Daoy (cell line): ENCODE results near the gene CYB5R4. TPM values are rescaled to one million over a fixed set of nuclear protein-coding genes. Genes with fewer than 3 reads are reported as not detected.

Source experiments
- DNase-seq: peaks from one replicate; pipeline ENCODE4 v3.0.0-alpha.2; 2015; ENCODE audit warnings: low read depth
- total RNA-seq: library from RNA; depleted of rRNA; stranded (reverse); fragments of >200 nt; shearing (Covaris generic); gene quantifications from 2 replicates; pipeline ENCODE4 v1.2.3, GENCODE V29; 2014; rRNA removed

CYB5R4 gene, protein sequence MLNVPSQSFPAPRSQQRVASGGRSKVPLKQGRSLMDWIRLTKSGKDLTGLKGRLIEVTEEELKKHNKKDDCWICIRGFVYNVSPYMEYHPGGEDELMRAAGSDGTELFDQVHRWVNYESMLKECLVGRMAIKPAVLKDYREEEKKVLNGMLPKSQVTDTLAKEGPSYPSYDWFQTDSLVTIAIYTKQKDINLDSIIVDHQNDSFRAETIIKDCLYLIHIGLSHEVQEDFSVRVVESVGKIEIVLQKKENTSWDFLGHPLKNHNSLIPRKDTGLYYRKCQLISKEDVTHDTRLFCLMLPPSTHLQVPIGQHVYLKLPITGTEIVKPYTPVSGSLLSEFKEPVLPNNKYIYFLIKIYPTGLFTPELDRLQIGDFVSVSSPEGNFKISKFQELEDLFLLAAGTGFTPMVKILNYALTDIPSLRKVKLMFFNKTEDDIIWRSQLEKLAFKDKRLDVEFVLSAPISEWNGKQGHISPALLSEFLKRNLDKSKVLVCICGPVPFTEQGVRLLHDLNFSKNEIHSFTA
- 50.9 and 52.6 TPM in 2 replicates for total RNA-seq

DNA sequence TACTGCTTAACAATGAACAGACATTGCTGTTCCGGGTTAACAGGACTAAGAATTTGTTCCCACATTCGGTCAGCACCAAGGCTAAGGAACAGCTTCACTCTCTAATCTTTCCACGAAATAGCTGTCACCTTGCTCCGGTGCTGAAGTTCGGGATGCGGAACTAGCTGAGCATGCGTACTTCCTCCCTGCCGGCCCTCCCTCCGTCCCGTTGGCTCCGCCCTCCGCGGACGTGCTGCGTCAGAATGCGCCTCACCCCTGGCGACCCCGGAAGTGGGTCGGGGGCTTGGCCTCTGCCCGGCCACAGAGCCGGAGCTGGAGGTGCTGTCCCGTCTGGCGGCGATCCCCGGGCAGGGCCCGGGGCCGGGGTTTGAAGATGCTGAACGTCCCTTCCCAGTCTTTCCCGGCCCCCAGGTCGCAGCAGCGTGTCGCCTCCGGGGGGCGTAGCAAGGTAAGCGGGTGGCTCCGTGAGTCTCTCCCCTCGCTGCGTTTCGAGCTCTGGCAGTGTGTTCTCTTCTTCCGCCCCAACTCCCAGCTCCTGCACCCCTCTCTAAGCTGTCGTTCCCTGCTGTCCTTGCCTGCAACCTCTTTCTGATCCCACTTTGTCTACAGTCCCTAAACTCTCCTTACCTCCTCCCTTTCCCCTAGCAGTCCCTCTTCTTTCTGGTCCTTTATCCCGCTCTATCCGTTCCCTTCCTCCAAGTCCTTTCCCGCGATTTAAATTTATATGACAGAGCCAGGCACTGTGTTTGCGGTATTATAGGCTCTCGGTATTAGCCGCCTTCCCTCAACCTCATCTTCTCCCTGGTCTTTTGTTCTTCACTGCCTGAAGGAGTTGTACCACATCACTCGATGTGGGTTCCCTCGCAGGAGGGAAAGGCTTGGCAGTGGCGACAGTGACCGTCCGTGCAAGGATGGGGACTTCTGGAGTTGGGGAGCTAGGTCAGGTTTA lies at the start of gene CYB5R4:
TSS of gene CYB5R4 (plus strand) at position 280 of the 949 bp plus-strand sequence. CDS start at position 374, 94 bp downstream.
- peak; percentile 98 for DNase-seq

DNA sequence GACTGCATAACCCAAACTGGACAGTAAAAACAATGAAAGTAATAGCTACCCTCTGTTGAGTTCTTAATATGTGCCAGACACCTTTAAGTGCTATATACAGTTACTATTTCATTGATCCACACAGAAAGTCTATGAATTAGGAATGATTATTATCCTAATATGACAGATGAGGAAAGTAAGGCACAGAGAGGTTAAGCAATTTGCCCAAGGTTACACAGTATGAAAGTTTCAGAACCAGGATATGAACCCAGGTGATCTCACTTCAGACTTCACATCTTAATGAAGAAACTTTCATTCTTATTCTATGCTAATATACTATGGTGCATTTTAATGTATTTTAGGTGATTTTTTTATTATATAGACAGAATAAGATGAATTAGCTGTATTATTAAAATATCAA lies 46.9 kb upstream of the CYB5R4 start:
- no peak for DNase-seq

DNA sequence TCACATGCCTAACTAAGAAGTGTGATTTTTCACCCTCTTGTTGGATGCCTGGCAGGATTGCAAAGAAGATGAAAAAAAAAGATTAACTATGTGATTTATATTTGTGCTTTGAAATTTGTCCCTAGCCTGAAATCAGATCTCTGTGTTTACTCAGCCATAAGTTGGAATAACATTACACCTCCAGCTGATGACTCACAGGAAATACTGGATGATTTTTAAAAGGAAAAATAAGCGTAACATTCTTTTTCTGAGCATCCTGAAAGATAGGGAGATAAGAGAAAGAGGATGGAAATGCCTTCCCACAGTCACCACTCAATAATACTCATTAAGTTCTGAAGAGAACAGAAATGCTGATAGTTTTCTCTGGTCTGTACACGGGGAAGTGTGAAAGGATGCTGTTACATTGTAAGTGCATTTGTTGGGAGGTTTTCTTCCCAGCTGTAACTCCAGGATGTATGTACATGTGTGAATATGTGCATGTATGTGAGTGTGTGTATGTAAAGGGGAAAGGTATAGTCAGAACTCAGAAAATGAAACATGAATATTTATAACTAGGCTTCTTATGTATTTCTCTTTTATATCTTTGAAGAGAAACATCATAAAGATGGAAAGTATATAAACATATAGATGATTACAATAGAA lies 43.7 kb upstream of the CYB5R4 start:
- peak; percentile 34 for DNase-seq

DNA sequence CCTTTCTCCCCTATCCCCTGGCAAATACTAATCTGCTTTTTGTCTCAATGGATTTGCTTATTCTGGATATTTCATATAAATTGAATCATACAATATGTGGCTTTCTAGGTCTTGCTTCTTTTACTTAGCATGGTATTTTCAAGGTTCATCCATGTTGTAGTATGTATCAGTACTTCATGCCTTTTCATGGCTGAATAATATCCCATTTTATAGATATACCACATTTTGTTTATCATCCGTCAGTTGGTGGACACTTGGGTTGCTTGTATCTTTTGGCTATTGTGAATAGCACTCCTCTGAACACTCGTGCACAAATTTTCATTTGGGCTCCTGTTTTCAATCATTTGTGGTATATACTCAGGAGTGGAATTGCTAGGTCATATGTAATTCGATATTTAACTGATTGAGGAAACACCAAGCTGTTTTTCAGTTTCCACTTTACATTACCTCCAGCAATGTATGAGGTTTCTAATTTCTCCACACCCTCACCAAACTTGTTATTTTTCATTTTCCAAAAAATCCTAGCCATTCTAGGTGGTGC lies 36.8 kb upstream of the CYB5R4 start:
- no peak for DNase-seq

DNA sequence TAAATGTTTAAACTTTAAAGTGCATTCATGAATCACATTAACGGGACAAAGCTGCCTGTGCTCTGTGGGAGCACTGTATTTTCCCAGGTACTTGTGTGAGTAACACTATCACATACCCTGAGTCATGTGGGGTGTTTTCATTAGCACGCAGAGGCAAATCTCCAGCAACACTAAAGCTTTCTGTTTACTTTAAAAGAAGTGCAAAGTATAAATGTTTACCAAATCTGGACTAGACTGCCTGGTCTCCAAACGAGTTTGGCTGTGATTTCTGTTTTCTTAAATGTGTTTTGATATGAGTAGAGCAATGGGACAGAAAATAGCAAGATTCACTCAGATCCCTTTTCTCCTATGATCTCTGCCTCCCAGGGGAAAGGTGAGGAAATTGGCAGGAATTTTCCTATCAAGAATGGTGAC lies 35.1 kb upstream of the CYB5R4 start:
- peak; percentile 71 for DNase-seq

DNA sequence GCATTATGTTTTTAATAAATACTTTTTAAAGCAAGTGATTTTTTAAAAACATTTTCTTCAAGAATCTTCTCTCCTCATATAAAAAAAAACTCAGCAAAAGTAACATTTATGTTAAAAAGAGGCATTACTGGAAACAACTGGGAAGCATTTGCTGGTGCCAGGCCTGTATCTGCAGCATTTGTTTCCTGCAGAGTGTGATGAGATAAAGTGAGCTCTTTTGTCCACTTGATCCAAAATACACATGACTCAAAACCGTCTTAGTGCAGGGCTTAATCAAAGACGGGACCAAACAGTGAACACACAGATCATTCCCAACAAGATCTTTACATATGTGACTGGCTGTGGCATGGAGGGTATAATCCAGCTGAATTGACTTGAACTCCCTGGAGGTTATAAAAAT lies 34.7 kb upstream of the CYB5R4 start:
- peak; percentile 25 for DNase-seq

DNA sequence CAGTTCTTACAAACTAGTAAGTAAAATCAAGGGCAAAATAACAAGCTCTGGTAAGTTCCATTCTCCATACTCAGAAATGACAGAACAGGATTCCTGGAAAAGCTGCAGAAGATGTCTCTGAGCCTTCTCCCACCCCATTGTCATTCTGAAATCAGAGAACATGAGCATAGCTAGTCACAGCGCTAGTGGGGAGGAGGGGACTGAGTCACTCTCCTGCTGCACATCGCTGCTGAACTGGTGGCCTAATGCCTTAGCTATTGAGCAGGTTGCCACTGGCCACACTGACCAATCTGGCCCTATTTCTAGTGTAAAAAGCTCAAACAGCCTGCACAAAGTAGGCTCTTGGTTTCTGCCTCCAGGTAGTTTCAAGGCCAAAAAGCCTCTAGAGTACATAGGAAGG lies 32.4 kb upstream of the CYB5R4 start:
- peak; percentile 38 for DNase-seq

DNA sequence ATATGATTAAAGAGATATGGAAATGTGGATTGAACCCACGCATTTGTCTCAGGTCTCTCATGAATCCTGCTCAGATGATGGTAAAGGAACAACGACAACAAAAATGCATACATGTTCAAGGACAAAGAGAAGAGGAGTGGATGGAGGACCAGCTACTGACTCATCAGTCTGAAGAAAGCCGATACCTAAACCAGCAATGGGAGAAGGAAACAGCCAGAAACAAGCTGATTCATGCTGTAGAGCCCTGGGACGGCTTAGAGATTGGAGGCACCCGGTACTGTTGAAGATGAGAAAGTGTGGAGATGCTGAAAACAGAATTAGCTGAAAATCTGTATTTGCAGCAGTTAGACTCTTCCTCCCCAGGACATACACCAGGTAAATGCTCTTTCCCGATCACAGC lies 20.8 kb upstream of the CYB5R4 start:
- peak; percentile 67 for DNase-seq

DNA sequence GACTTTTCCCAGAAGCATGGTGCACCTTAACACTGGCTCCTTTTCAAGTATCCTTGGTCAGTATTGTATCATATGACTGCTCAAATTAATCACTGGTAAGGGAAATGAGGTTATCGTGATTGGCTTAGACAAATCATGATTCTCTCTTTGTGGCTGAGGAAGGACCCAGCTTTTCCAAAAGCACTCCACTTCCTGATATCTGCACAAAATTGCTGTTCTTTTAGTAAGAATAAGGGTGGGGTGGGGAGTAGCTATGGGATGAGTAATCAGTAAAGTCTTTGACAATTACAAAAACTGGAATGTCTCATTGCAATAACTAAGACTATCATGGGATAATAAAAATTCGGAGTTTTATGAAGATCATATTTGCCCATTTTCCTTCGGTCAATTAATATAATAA lies 15.3 kb upstream of the CYB5R4 start:
- DNase-seq = no peak

DNA sequence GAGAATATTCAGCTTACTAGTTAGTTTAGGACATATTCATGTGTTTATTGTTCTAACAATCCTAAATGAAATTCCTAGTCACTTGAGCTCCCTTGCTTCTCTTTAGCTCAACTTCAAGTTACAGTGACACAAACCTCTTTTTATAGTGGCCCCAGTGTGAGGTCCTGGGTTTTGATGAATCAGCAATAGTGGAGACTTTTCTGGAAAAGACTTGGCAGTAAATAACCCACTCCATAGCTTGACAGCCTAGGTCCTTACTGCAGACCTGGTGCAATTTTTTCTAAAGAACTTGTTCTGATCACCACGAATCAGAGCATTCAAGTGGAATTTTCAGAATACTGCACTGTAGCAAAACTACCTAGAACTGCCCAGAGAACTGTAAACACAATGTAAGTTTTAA lies 13.2 kb upstream of the CYB5R4 start:
- no peak for DNase-seq

DNA sequence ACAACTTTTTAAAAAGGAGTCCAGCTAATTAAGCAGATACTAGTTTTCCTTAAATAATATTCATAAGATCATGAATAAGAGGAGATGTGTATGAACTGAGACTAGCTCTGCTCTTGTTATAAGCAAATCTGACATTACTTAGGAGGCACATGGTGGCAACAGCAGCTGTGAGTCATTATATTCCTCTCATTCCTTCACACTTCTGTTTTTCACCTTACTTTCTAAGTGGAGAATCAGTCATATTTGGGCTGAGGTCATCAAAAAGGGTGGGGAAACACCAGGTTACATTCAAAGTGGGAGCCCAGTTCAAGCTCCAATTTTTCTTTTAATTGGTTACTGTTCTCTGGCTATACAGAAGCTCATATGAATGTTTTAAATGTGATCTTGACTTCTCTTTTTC lies 12.3 kb upstream of the CYB5R4 start:
- DNase-seq = peak; percentile 18

DNA sequence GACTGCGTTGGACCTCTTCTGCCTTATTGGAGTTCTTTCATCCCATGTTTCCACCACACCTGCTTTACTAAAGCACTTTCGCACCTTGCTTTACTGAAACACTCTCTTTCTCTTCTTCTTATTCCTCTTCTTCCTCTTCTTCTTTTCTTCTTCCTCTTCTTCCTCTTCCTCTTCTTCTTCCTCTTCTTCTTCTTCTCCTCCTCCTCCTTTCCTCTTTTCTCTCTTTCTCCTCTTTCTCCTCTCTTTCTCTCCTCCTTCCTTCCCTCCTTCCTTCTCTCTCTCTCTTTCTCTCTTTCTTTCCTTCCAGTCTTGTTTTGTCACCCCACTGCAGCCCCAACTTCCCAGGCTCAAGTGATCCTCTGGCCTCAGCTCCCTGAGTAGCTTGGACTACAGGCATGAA lies 10.4 kb upstream of the CYB5R4 start:
- no peak for DNase-seq

DNA sequence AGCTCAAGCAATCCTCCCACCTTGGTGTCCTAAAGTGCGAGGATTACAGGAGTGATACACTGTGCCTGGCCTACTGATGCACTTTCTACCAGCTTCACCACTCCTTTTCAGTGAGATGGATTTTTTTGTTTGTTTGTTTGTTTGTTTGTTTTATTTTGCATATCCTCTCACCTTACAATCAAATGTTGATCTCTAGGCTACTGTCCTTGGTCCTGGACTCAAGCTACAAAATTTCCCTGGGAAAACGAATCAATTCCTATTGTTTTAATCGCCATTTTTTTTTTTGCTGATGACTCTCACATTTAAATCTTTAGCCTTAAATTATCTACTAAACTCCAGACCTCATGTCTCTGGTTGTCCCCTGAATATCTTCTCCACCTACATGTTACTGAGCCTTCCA lies 9.9 kb upstream of the CYB5R4 start:
- no peak for DNase-seq

DNA sequence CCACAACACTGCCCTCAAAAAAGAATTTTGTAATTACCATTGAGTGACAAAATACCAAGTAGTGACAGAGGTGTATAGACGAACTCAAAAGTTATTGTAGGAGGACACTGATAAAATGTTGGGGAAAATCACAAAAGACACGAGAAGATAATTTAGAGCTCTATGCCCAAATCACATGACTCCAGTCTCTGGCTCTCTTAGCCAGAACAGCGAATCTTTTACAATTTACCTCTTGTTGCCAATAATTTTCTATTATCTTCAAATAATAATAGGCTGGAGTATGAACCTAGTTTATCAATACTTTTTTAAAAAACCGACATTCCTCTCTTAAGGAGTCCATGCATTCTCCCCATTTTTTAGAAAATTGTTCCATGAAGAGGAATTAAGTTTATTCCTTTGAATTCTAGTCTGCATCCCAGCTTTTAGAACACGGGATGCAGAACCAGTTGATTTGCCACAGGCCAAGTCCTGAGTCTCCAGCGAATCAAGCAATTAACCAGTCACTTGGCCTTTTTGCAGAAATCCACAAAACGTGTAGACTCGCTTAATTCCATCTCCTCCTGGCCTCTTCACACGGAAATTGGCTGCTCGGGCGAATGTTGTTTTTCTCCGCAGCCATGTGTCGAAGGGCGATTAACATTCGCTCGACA lies 6.8 kb upstream of the CYB5R4 start:
- no peak for DNase-seq

DNA sequence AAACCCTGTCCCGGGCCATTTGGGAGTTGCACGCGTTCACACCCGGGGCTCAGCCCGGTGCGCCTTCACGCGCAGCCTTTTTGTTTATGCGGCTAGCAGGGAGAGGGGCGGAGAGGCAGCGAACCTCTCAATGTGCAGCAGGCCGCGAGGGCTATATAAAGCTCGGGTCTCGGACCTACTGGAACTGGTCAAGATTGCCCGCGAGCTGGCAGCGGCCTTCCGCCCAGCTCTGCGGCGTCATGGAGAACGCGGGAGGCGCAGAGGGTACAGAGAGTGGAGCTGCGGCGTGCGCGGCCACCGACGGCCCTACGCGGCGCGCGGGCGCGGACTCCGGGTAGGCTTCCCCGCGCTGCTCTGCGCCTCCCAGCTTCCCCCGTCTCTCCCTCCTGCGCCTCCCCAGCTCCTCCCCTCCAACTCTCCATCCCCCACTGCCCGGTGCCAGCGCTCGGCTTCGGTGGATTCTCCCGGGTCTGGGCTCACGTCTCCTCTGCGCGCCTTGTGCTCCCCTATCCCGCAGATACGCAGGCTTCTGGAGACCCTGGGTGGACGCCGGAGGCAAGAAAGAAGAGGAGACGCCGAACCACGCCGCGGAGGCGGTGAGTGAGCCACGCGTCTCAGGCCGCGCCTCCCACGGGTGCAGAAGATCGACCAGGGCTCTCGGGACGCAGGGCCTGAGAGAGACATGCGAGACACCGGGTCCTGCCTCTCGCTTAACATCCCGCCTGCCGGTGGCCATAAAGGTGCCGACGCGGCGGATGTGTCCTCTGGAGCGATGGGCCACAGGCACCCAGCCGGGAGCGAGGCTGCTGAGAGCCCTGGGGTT lies 6.1 kb upstream of the CYB5R4 start, which contains the start of gene RIPPLY2:
TSS of gene RIPPLY2 (plus strand) at position 183 of the 823 bp plus-strand sequence. CDS start at position 240, 57 bp downstream.
- DNase-seq = peak; percentile 78

DNA sequence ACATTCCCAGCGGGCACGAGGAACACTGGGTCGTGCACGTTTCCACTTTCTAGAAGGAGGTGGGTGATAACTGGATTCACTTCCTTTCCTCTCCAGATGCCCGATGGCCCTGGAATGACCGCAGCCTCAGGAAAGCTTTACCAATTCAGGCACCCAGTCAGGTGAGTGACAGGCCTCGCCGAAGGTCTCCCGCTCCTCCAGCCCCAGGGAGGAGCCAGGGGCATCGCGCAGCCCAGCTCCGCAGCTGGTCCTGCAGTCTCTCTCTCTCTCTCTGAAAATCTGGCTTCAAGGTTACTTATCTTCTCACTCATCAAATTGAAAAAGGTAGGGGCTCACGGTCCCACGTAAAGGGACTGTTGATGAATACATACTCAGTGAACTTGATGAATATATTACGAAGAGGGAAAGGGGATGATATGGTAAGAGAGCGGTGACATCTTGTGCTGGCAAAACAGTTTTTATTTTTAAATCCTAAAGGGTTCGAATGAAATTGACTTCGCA lies 5.4 kb upstream of the CYB5R4 start:
- no peak for DNase-seq

DNA sequence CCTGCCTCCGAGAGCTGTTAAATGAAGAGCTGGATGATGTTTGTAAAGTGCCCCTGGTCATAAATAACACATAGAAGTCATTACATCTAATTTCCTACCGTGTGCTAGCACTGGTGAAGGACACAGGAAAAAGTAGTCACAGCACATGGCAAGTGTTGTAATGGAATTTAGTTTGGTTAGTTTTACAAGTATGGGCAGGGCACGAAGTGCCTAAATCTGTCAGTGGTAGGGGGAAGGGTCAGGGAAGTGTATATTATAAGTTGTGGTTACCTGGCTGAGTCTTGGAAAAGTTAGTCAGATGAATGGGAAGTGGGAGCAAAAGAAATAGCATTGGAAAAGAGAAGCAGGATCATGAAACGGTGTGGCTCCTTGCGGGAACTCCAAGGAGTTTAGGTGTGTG lies 4.7 kb upstream of the CYB5R4 start:
- no peak for DNase-seq

DNA sequence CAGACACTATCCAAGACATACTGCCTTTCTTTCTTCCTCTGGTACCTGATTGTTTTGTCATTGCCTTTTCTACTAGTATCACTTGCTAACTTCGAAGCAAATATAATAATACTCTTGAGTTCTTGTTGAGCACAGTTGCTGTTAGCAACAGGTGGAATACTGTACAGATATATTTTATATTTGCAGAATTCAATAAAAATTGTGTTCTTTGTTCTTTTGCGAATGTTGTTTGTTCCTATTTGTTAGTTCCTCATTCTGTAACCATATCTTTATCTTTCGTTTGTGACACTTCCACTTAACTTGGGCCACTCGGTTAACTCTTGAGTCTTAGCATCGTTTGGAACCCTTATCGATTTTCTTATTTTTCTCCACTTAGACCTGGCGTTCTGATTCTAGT lies 868 bp downstream of the CYB5R4 start:
- DNase-seq = no peak

DNA sequence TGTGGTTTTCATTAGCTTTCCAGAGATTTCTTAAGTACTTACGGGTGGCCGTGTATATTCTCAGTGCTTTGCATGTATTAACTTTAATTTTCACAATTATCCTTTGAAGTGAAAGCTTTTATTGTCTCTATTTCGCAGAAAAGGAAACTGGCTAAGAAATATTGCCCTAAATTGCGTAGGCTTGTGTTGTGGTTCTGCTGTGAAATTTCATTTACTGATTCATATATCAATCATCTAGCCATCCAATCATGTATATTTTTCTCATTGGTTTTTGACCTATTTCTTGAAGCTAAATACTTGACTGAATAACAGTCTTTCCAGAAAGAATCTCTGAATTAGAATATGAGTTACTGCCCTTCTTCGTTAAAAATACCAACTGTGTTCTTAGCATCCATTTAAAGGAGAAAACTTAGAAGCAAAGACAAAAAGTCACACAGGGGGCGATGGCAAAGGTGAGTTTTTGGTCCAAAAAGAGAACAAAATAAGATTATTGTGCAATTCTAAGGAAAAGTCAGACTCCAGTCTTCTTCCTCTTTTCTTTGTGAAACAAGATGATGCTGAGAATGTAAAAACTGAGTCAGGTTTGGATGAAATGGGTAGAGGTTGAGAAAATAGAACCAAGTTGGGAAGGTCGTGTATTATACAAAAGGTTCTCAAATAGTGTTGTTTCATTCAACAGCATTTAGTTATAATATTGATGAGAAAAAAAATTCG lies 1.4 kb downstream of the CYB5R4 start:
- no peak for DNase-seq
